ENCODE results near the gene VSIG8.

GRCh38 chr1:159902541-159902940 is 40.1 kb upstream of the VSIG8 start:
- TF ChIP-seq ZNF565 (CRISPR knock-in tag; conservative IDR thresholded peaks at IDR 0.05; ENCODE audit: low read depth): no peak
- TF ChIP-seq ISL1 (CRISPR knock-in tag; IDR thresholded peaks at IDR 0.05): no peak
- TF ChIP-seq PPARA (CRISPR knock-in tag; IDR thresholded peaks at IDR 0.05; ENCODE audit: borderline replicate concordance): no peak
- TF ChIP-seq PATZ1 (CRISPR knock-in tag; IDR thresholded peaks at IDR 0.05; ENCODE audit: borderline replicate concordance): no peak
- no peak for TF ChIP-seq ZFP30 (CRISPR knock-in tag; IDR thresholded peaks at IDR 0.05)
- TF ChIP-seq ARNTL (CRISPR knock-in tag; IDR thresholded peaks at IDR 0.05; ENCODE audit: borderline replicate concordance, low read depth): no peak
- no peak for TF ChIP-seq BACH2 (CRISPR knock-in tag; IDR thresholded peaks at IDR 0.05; ENCODE audit: borderline replicate concordance)
- TF ChIP-seq ZFP3 (CRISPR knock-in tag; IDR thresholded peaks at IDR 0.05): no peak

Data from SK-N-SH treated with all-trans-retinoic acid at 6 μM for 48 hours (cell line).